ENCODE measurements around the gene SLITRK3. TPM values are rescaled to one million over a fixed set of nuclear protein-coding genes. Genes with fewer than 3 reads are reported as not detected.

SLITRK3 gene
- polyA plus RNA-seq, 1 donor from 2014 or later, result 1.8 TPM

DNA sequence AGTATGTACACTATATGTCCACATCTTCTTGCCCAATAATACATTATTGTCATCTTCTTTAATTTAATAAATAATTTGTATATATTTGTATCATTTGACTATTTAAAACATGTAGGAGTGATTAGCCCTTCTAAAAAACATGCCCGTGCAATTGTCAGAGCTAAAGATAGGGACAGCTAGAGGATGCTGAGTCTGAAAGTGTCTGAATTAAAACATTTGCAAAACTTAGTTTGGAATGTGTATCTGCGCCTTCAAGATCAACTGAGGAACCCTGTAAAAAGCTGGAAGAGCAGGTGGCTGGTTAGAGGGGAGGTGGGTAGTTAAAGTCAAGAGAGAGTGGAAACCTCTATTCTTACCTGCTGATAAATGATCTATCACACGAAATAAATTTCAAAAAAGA, 4.7 kb downstream of the SLITRK3 start:
- Histone ChIP-seq H3K27me3 (ENCODE audit: insufficient read depth, low read depth, low read length) (peaks cover 32% of the 10 kb centered on the region), H3K9me3 (ENCODE audit: low read length) (no peaks in the 10 kb centered on the region), H3K4me2 (ENCODE audit: low read length) (no peak overlapping the region), H3K9ac (ENCODE audit: low read length) (no peak overlapping the region), H3K9me2 (ENCODE audit: insufficient read depth, low read length) (no peaks in the 10 kb centered on the region), H3K27ac (ENCODE audit: low read length) (no peak overlapping the region), H3K4me3 (ENCODE audit: low read length) (peak overlapping the region; percentile 73), H3K36me3 (ENCODE audit: insufficient read depth, low read length) (no peaks in the 10 kb centered on the region), H3F3A (ENCODE audit: insufficient read depth, low read length, poor library complexity, severe bottlenecking) (no peaks in the 10 kb centered on the region), H4K20me1 (ENCODE audit: insufficient read depth) (no peaks in the 10 kb centered on the region), H2AFZ (ENCODE audit: low read depth, low read length) (no peak overlapping the region), H3K79me2 (replicated peaks; ENCODE audit: insufficient read depth, low read length) (no peaks in the 10 kb centered on the region)
- TF ChIP-seq MXI1 (conservative IDR thresholded peaks at IDR 0.05; ENCODE audit: poor library complexity, severe bottlenecking) (no peak), RAD21 (conservative IDR thresholded peaks at IDR 0.05) (no peak), EP300 (conservative IDR thresholded peaks at IDR 0.05; ENCODE audit: poor library complexity, severe bottlenecking) (no peak), SMC3 (conservative IDR thresholded peaks at IDR 0.05; ENCODE audit: poor library complexity) (no peak)
- TF ChIP-seq, protein P1, sequence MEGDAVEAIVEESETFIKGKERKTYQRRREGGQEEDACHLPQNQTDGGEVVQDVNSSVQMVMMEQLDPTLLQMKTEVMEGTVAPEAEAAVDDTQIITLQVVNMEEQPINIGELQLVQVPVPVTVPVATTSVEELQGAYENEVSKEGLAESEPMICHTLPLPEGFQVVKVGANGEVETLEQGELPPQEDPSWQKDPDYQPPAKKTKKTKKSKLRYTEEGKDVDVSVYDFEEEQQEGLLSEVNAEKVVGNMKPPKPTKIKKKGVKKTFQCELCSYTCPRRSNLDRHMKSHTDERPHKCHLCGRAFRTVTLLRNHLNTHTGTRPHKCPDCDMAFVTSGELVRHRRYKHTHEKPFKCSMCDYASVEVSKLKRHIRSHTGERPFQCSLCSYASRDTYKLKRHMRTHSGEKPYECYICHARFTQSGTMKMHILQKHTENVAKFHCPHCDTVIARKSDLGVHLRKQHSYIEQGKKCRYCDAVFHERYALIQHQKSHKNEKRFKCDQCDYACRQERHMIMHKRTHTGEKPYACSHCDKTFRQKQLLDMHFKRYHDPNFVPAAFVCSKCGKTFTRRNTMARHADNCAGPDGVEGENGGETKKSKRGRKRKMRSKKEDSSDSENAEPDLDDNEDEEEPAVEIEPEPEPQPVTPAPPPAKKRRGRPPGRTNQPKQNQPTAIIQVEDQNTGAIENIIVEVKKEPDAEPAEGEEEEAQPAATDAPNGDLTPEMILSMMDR (IDR thresholded peaks at IDR 0.05; ENCODE audit: poor library complexity, severe bottlenecking), result no peak

DNA sequence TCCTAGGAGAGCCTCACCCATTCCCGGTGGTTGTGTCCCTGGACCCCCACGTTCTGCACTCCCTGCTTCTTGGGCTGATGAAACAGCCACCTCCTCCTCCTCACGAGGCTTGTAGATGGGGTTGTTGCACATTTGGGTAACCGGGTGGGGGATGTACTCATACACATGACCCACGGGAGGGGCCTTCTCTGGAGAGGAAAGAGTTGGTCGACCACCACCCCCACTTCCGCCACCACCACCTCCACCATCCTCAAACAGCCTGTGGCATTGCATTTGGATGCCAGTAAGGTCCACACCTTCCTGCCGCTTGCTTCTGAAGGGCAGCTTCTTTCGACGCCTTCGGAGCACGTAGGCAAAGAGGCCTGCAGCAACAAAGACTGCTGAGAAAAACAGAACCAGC, 7.7 kb downstream of the SLITRK3 start:
- Histone ChIP-seq H3K27ac (ENCODE audit: low read length) (no peak overlapping the region), H3K9me3 (ENCODE audit: low read length) (no peaks in the 10 kb centered on the region), H3K79me2 (replicated peaks; ENCODE audit: insufficient read depth, low read length) (no peaks in the 10 kb centered on the region), H3K27me3 (ENCODE audit: insufficient read depth, low read depth, low read length) (peaks cover 3% of the 10 kb centered on the region), H4K20me1 (ENCODE audit: insufficient read depth) (no peaks in the 10 kb centered on the region), H3K9me2 (ENCODE audit: insufficient read depth, low read length) (no peaks in the 10 kb centered on the region), H3K36me3 (ENCODE audit: insufficient read depth, low read length) (no peaks in the 10 kb centered on the region), H3F3A (ENCODE audit: insufficient read depth, low read length, poor library complexity, severe bottlenecking) (no peaks in the 10 kb centered on the region), H3K9ac (ENCODE audit: low read length) (no peak overlapping the region), H2AFZ (ENCODE audit: low read depth, low read length) (no peak overlapping the region), H3K4me3 (ENCODE audit: low read length) (no peak overlapping the region), H3K4me2 (ENCODE audit: low read length) (no peak overlapping the region)
- no peak for TF ChIP-seq EZH2 (IDR thresholded peaks at IDR 0.05; ENCODE audit: borderline replicate concordance, insufficient read depth, low read length, poor library complexity, severe bottlenecking)
- no peak for TF ChIP-seq EP300 (conservative IDR thresholded peaks at IDR 0.05; ENCODE audit: poor library complexity, severe bottlenecking)
- TF ChIP-seq SMC3 (conservative IDR thresholded peaks at IDR 0.05; ENCODE audit: poor library complexity), result no peak
- no peak for TF ChIP-seq MXI1 (conservative IDR thresholded peaks at IDR 0.05; ENCODE audit: poor library complexity, severe bottlenecking)
- no peak for TF ChIP-seq POLR2AphosphoS5 (IDR thresholded peaks at IDR 0.05)
- no peak for TF ChIP-seq RAD21 (conservative IDR thresholded peaks at IDR 0.05)
- TF ChIP-seq TAF1 (IDR thresholded peaks at IDR 0.05; ENCODE audit: low read depth), result no peak
- TF ChIP-seq, protein P1 (IDR thresholded peaks at IDR 0.05; ENCODE audit: poor library complexity, severe bottlenecking), result no peak
- TF ChIP-seq, protein P2, sequence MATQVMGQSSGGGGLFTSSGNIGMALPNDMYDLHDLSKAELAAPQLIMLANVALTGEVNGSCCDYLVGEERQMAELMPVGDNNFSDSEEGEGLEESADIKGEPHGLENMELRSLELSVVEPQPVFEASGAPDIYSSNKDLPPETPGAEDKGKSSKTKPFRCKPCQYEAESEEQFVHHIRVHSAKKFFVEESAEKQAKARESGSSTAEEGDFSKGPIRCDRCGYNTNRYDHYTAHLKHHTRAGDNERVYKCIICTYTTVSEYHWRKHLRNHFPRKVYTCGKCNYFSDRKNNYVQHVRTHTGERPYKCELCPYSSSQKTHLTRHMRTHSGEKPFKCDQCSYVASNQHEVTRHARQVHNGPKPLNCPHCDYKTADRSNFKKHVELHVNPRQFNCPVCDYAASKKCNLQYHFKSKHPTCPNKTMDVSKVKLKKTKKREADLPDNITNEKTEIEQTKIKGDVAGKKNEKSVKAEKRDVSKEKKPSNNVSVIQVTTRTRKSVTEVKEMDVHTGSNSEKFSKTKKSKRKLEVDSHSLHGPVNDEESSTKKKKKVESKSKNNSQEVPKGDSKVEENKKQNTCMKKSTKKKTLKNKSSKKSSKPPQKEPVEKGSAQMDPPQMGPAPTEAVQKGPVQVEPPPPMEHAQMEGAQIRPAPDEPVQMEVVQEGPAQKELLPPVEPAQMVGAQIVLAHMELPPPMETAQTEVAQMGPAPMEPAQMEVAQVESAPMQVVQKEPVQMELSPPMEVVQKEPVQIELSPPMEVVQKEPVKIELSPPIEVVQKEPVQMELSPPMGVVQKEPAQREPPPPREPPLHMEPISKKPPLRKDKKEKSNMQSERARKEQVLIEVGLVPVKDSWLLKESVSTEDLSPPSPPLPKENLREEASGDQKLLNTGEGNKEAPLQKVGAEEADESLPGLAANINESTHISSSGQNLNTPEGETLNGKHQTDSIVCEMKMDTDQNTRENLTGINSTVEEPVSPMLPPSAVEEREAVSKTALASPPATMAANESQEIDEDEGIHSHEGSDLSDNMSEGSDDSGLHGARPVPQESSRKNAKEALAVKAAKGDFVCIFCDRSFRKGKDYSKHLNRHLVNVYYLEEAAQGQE (IDR thresholded peaks at IDR 0.05; ENCODE audit: borderline replicate concordance), result no peak
